GM12878 (cell line): ENCODE data around the gene PEX11A. TPM values are rescaled to one million over a fixed set of nuclear protein-coding genes. Genes with fewer than 3 reads are reported as not detected.

Experiments
- ATAC-seq: fragments of 200-7000 bp; cut with Tn5 transposase; 3 replicates; pipeline ENCODE4 v1.9.1; 2020; ENCODE audit warnings: mild to moderate bottlenecking, moderate library complexity
- BruUV-seq: library from RNA; stranded (reverse); fragments of 400-500 nt; replicated peaks from 2 replicates; lab custom pipeline; 2021; lab: Mats Ljungman, UMichigan
- CTCF ChIA-PET: fragments of 300-600 bp; sonication (Branson Sonifier 250); formaldehyde crosslinking; extraction: SDS; loops from one replicate; lab custom pipeline; 2021; ENCODE audit warnings: inconsistent platforms; lab: Yijun Ruan, JAX
- POLR2A ChIA-PET: fragments of 350-600 bp; formaldehyde crosslinking; extraction: SDS; loops from one replicate; lab custom pipeline; 2021; ENCODE audit warnings: inconsistent platforms; lab: Charles Lee
- RAD21 ChIA-PET: fragments of 300-600 bp; sonication (Branson Sonifier 250); formaldehyde crosslinking; loops from one replicate; lab custom pipeline; 2023; ENCODE audit warnings: antibody characterized with exemption; ENCODE audit not compliant: unreplicated experiment; lab: Charles Lee
- SMC1A ChIA-PET: fragments of 300-600 bp; sonication (Branson Sonifier 250); formaldehyde crosslinking; loops from one replicate; lab custom pipeline; 2023; ENCODE audit not compliant: unreplicated experiment, uncharacterized antibody; lab: Charles Lee
- DNase-seq: peaks from one replicate; pipeline ENCODE4 v3.0.0-alpha.2; 2011; ENCODE audit warnings: low read depth, low spot score
- FAIRE-seq: peaks from 3 replicates; lab custom pipeline; 2011; peaks lifted over from hg19 to GRCh38; lab: Jason Lieb, UNC
- H2AFZ ChIP-seq: 2 replicates; pipeline ENCODE4 v1.6.0; 2011; ENCODE audit warnings: low read depth, low read length, control low read depth; ENCODE audit not compliant: control insufficient read depth
- H3K27ac ChIP-seq: 2 replicates; pipeline ENCODE4 v1.5.1; 2011; ENCODE audit warnings: control low read depth; ENCODE audit not compliant: control insufficient read depth, insufficient read depth
- H3K27me3 ChIP-seq, 2 experiments: replicated peaks in 1 of 2; 2 replicates each; pipeline versions ENCODE4 v1.6.0 to v1.6.1; 2011; ENCODE audit warnings: low read length in 1 of 2; ENCODE audit not compliant: control insufficient read depth in 2 of 2, insufficient read depth in 2 of 2
- H3K36me3 ChIP-seq, 2 experiments: 2 replicates each; pipeline ENCODE4 v1.5.1; 2011; ENCODE audit warnings: low read length in 1 of 2; ENCODE audit not compliant: control insufficient read depth in 2 of 2, insufficient read depth in 2 of 2
- H3K4me1 ChIP-seq: 2 replicates; pipeline ENCODE4 v1.6.1; 2011; ENCODE audit warnings: mild to moderate bottlenecking, low read length, moderate library complexity, mixed read lengths; ENCODE audit not compliant: control insufficient read depth, insufficient read depth
- H3K4me2 ChIP-seq: 2 replicates; pipeline ENCODE4 v1.6.0; 2011; ENCODE audit warnings: control low read depth; ENCODE audit not compliant: control insufficient read depth, insufficient read depth
- H3K4me3 ChIP-seq: fragments of 200-600 bp; sonication (generic); 2 replicates; pipeline ENCODE4 v1.5.1; 2016
- H3K79me2 ChIP-seq: 2 replicates; pipeline ENCODE4 v1.6.0; 2011; ENCODE audit warnings: low read length; ENCODE audit not compliant: control insufficient read depth, insufficient read depth
- H3K9ac ChIP-seq: 2 replicates; pipeline ENCODE4 v1.8.0; 2011; ENCODE audit warnings: low read length, control low read depth, mixed read lengths; ENCODE audit not compliant: control insufficient read depth, insufficient read depth
- H3K9me3 ChIP-seq: replicated peaks from 3 replicates; pipeline ENCODE4 v1.5.1; 2011; ENCODE audit warnings: mild to moderate bottlenecking, low read length; ENCODE audit not compliant: control insufficient read depth, insufficient read depth
- H4K20me1 ChIP-seq: 2 replicates; pipeline ENCODE4 v1.6.0; 2011; ENCODE audit not compliant: control insufficient read depth, insufficient read depth
- ASH2L ChIP-seq: fragments of 300-600, 200-600 bp; sonication (generic); IDR thresholded peaks from 2 replicates; pipeline ENCODE4 v1.6.1; 2017; ENCODE audit warnings: low read depth, mild to moderate bottlenecking, borderline replicate concordance
- BRCA1 ChIP-seq: IDR thresholded peaks from 2 replicates; pipeline ENCODE4 v1.6.1; 2011; ENCODE audit warnings: low read depth, low read length, improper control_type of control experiment
- SIN3A ChIP-seq: IDR thresholded peaks from 2 replicates; pipeline ENCODE4 v1.6.1; 2012; ENCODE audit warnings: low read depth, low read length, improper control_type of control experiment
- SP1 ChIP-seq: IDR thresholded peaks from one replicate; pipeline ENCODE4 v1.6.1; 2011; ENCODE audit warnings: low read depth, low read length
- SRF ChIP-seq, 2 experiments: IDR thresholded peaks; 2 replicates each; pipeline ENCODE4 v1.6.1; 2011; ENCODE audit warnings: low read depth in 2 of 2, low read length in 2 of 2, mild to moderate bottlenecking in 1 of 2, moderate library complexity in 1 of 2
- USF2 ChIP-seq: IDR thresholded peaks from 2 replicates; pipeline ENCODE4 v1.6.1; 2011; ENCODE audit warnings: low read depth, low read length, improper control_type of control experiment, borderline replicate concordance
- ZNF384 ChIP-seq: IDR thresholded peaks from 2 replicates; pipeline ENCODE4 v1.6.1; 2012; ENCODE audit warnings: low read depth, mild to moderate bottlenecking, low read length, improper control_type of control experiment, borderline replicate concordance
- WGBS: methylation state at CpG from one replicate; pipeline ENCODE4 v1.1.6; 2016; ENCODE audit warnings: low lambda C conversion rate; ENCODE audit not compliant: insufficient replicate concordance, insufficient coverage; ENCODE audit errors: missing lambda C conversion rate; 5-methylcytosine and 5-hydroxymethylcytosine counted together
- in situ Hi-C: fragments of 300-500 bp; cut with MboI; formaldehyde crosslinking; loops from 9 replicates; pipeline ENCODE4 v1.14.3; 2018; ENCODE audit warnings: mixed read lengths
- intact Hi-C: fragments of 100-400 bp; cut with micrococcal nuclease; formaldehyde crosslinking; loops from one replicate; pipeline ENCODE4 v1.14.2; 2022; ENCODE audit not compliant: unreplicated experiment
- polyA plus RNA-seq, 11 experiments: library from polyadenylated mRNA; depleted of rRNA in 4 of 11; unstranded in 6 of 11; stranded (reverse) in 5 of 11; fragments of >200 nt; fragmentation: Nextera tagmentation in 4 of 11; fragmentation: Illumina TruSeq in 1 of 11; extraction: Ambion mirVana in 4 of 11; extraction: Trizol in 1 of 11; gene quantifications; 1 replicate in 1 of 11; 2 replicates in 10 of 11; pipeline versions ENCODE4 v1.2.1 to v1.2.3, GENCODE V29; 2011 to 2016; ENCODE audit warnings: inconsistent platforms in 2 of 11, missing spikeins in 2 of 11, low read depth in 1 of 11
- total RNA-seq, 4 experiments: library from RNA; depleted of rRNA in 3 of 4; stranded (reverse); fragments of >200 nt in 3 of 4; fragmentation: Illumina TruSeq in 1 of 4; extraction: Trizol in 1 of 4; gene quantifications; 2 replicates each; pipeline versions ENCODE4 v1.2.1 to v1.2.3, GENCODE V29; 2013 to 2021
- TF ChIP-seq, protein P1 (sequence below): fragments of 450-650 bp; IDR thresholded peaks from 2 replicates; pipeline ENCODE4 v1.6.1; 2018; ENCODE audit warnings: mild to moderate bottlenecking, low read depth, moderate library complexity; ENCODE audit not compliant: partially characterized antibody
- TF ChIP-seq, protein P2 (sequence below): fragments of 450-650 bp; IDR thresholded peaks from 2 replicates; pipeline ENCODE4 v1.6.1; 2017; ENCODE audit warnings: mild to moderate bottlenecking, low read depth, inconsistent platforms; ENCODE audit not compliant: poor library complexity, severe bottlenecking
- TF ChIP-seq, protein P3 (sequence below): fragments of 150-350 bp; IDR thresholded peaks from 2 replicates; pipeline ENCODE4 v1.6.1; 2014; ENCODE audit warnings: mild to moderate bottlenecking, low read depth, low read length
- TF ChIP-seq, protein P4 (sequence below), 3 experiments: IDR thresholded peaks in 2 of 3; conservative IDR thresholded peaks in 1 of 3; 2 replicates each; pipeline ENCODE4 v1.5.1; 2011; ENCODE audit warnings: low read depth in 3 of 3, low read length in 3 of 3, mild to moderate bottlenecking in 3 of 3, control low read depth in 2 of 3, moderate library complexity in 2 of 3, inconsistent platforms in 1 of 3, mixed read lengths in 1 of 3; ENCODE audit not compliant: control insufficient read depth in 2 of 3, insufficient read depth in 1 of 3; ENCODE audit errors: extremely low read depth in 1 of 3

PEX11A gene
- total and polyA plus RNA-seq, 10 of the 15 experiments (the other 5 are each of a cell fraction or from before 2014, with no cell fraction given) = 1.4 to 2.8 (median 2.0) TPM

DNA sequence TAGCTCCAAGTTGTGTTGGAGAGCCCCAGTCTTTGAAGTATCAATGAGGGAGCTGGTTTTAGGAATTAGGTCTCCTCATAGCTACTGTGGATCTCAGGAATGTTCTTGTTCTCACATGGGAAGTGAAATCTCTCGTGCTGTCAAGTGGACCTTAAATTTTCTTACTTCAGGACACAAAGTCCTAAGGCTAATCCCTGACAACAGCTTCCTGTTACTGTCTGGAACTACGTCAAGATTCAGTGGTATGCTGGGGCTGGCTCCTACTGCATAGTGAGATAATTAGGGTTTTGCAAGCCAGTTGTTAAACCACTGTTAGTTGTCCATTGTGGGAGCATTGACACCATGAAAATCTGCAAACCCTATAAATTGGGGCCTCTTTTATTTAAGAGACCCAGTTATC lies 37.7 kb upstream of the PEX11A start:
- no peaks in the 10 kb centered on the region; the same call in 1 of the 3 replicates for H3K9me3 ChIP-seq
- BruUV-seq = no TSS peak
- H3K36me3 ChIP-seq = no peaks in the 10 kb centered on the region
- H2AFZ ChIP-seq = no peak overlapping the region
- no peaks in the 10 kb centered on the region for H4K20me1 ChIP-seq
- no peak overlapping the region for H3K9ac ChIP-seq
- H3K79me2 ChIP-seq = no peaks in the 10 kb centered on the region
- H3K4me3 ChIP-seq = no peak overlapping the region
- in situ Hi-C loops (no loop called here), intact Hi-C loops (no loop called here)
- H3K27ac ChIP-seq = no peak overlapping the region
- no peak for ATAC-seq
- RAD21 ChIA-PET = no interaction called here
- no peaks in the 10 kb centered on the region; a peak in 1 of 4 replicates for H3K27me3 ChIP-seq
- WGBS = 13% methylated on average over 2 of the region's 2 CpGs
- POLR2A ChIA-PET = no interaction called here
- SMC1A ChIA-PET = no interaction called here
- no peak for FAIRE-seq
- H3K4me2 ChIP-seq = no peak overlapping the region
- TF ChIP-seq, protein P1, sequence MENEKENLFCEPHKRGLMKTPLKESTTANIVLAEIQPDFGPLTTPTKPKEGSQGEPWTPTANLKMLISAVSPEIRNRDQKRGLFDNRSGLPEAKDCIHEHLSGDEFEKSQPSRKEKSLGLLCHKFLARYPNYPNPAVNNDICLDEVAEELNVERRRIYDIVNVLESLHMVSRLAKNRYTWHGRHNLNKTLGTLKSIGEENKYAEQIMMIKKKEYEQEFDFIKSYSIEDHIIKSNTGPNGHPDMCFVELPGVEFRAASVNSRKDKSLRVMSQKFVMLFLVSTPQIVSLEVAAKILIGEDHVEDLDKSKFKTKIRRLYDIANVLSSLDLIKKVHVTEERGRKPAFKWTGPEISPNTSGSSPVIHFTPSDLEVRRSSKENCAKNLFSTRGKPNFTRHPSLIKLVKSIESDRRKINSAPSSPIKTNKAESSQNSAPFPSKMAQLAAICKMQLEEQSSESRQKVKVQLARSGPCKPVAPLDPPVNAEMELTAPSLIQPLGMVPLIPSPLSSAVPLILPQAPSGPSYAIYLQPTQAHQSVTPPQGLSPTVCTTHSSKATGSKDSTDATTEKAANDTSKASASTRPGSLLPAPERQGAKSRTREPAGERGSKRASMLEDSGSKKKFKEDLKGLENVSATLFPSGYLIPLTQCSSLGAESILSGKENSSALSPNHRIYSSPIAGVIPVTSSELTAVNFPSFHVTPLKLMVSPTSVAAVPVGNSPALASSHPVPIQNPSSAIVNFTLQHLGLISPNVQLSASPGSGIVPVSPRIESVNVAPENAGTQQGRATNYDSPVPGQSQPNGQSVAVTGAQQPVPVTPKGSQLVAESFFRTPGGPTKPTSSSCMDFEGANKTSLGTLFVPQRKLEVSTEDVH = no peak
- TF ChIP-seq SRF (IDR thresholded peaks at IDR 0.05; ENCODE audit: low read depth in 2 of 2, low read length in 2 of 2) = no peak
- TF ChIP-seq ZNF384 = no peak
- no peak for TF ChIP-seq SIN3A
- no peak for TF ChIP-seq BRCA1
- no peak for TF ChIP-seq SP1
- TF ChIP-seq, protein P2, sequence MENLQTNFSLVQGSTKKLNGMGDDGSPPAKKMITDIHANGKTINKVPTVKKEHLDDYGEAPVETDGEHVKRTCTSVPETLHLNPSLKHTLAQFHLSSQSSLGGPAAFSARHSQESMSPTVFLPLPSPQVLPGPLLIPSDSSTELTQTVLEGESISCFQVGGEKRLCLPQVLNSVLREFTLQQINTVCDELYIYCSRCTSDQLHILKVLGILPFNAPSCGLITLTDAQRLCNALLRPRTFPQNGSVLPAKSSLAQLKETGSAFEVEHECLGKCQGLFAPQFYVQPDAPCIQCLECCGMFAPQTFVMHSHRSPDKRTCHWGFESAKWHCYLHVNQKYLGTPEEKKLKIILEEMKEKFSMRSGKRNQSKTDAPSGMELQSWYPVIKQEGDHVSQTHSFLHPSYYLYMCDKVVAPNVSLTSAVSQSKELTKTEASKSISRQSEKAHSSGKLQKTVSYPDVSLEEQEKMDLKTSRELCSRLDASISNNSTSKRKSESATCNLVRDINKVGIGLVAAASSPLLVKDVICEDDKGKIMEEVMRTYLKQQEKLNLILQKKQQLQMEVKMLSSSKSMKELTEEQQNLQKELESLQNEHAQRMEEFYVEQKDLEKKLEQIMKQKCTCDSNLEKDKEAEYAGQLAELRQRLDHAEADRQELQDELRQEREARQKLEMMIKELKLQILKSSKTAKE = no peak
- TF ChIP-seq, protein P3, sequence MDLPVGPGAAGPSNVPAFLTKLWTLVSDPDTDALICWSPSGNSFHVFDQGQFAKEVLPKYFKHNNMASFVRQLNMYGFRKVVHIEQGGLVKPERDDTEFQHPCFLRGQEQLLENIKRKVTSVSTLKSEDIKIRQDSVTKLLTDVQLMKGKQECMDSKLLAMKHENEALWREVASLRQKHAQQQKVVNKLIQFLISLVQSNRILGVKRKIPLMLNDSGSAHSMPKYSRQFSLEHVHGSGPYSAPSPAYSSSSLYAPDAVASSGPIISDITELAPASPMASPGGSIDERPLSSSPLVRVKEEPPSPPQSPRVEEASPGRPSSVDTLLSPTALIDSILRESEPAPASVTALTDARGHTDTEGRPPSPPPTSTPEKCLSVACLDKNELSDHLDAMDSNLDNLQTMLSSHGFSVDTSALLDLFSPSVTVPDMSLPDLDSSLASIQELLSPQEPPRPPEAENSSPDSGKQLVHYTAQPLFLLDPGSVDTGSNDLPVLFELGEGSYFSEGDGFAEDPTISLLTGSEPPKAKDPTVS = no peak
- TF ChIP-seq, protein P4, sequence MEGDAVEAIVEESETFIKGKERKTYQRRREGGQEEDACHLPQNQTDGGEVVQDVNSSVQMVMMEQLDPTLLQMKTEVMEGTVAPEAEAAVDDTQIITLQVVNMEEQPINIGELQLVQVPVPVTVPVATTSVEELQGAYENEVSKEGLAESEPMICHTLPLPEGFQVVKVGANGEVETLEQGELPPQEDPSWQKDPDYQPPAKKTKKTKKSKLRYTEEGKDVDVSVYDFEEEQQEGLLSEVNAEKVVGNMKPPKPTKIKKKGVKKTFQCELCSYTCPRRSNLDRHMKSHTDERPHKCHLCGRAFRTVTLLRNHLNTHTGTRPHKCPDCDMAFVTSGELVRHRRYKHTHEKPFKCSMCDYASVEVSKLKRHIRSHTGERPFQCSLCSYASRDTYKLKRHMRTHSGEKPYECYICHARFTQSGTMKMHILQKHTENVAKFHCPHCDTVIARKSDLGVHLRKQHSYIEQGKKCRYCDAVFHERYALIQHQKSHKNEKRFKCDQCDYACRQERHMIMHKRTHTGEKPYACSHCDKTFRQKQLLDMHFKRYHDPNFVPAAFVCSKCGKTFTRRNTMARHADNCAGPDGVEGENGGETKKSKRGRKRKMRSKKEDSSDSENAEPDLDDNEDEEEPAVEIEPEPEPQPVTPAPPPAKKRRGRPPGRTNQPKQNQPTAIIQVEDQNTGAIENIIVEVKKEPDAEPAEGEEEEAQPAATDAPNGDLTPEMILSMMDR (IDR thresholded peaks at IDR 0.05 in 2 of 3, conservative IDR thresholded peaks at IDR 0.05 in 1 of 3; ENCODE audit: control insufficient read depth in 2 of 3, extremely low read depth in 1 of 3, insufficient read depth in 1 of 3, low read depth in 3 of 3, low read length in 3 of 3) = no peak
- TF ChIP-seq USF2 = no peak
- TF ChIP-seq ASH2L = no peak
- no peaks in the 10 kb centered on the region for H3K4me1 ChIP-seq
- DNase-seq = no peak
- CTCF ChIA-PET = interaction anchor here (0.5 to 4.1 kb wide), 4 partner anchors 9 to 26 kb away, joined by 3 to 23 read pairs (median 3); no protein-coding TSS in a partner anchor
